Measurements from ENCODE around the gene TLR5.

Gene TLR5

DNA sequence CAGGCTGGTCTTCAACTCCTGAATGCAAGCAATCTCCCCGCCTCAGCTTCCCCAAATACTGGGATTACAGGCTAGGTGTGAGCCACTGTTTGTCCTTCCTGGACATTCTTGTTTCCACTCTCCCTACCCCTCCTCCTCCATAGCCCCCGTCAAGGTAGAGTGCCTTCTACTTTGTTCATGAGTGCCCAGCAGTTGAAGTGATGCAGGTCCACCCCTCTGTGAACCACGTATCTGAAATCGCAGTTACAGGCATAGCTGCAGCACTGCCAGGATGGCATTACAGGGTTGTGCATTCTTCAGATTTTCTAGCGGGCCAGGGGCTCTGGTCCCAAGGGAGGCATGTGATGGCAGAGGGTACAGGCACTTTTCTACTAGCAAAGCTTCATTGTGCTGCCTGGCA lies 7.4 kb upstream of the TLR5 start:
- no peak overlapping the region for H3K9ac ChIP-seq (ENCODE audit: low read length)
- H3K36me3 ChIP-seq (ENCODE audit: low read length), result no peaks in the 10 kb centered on the region
- H3F3A ChIP-seq (ENCODE audit: insufficient read depth), result no peaks in the 10 kb centered on the region
- H3K4me2 ChIP-seq (ENCODE audit: low read depth, low read length, poor library complexity, severe bottlenecking), result no peak overlapping the region
- H3K27me3 ChIP-seq (ENCODE audit: low read length), result no peaks in the 10 kb centered on the region
- TF ChIP-seq EZH2phosphoT487 (conservative IDR thresholded peaks at IDR 0.05; ENCODE audit: low read length), result no peak
- no peak for TF ChIP-seq CTCF (IDR thresholded peaks at IDR 0.05; ENCODE audit: insufficient read depth, low read length, poor library complexity, severe bottlenecking)
- no peak overlapping the region for H3K27ac ChIP-seq (ENCODE audit: low read depth, low read length)
- no peak overlapping the region for H3K4me3 ChIP-seq (ENCODE audit: insufficient read depth, low read length, poor library complexity, severe bottlenecking)
- no peaks in the 10 kb centered on the region for H3K79me2 ChIP-seq (ENCODE audit: insufficient read depth, low read length)
- H3K9me3 ChIP-seq (ENCODE audit: insufficient read depth, low read length), result no peaks in the 10 kb centered on the region
- H4K20me1 ChIP-seq (ENCODE audit: low read depth, low read length), result no peaks in the 10 kb centered on the region
- no peak overlapping the region for H2AFZ ChIP-seq (ENCODE audit: low read depth, low read length, severe bottlenecking)
- H3K9me2 ChIP-seq (replicated peaks; ENCODE audit: insufficient read depth, low read length), result no peaks in the 10 kb centered on the region

GRCh38 chr1:223147873-223148272 lies 4.8 kb upstream of the TLR5 start:
- H3K4me3 ChIP-seq (ENCODE audit: insufficient read depth, low read length, poor library complexity, severe bottlenecking), result no peak overlapping the region
- H3K4me2 ChIP-seq (ENCODE audit: low read depth, low read length, poor library complexity, severe bottlenecking), result no peak overlapping the region
- H3K36me3 ChIP-seq (ENCODE audit: low read length), result no peaks in the 10 kb centered on the region
- H3K9me3 ChIP-seq (ENCODE audit: insufficient read depth, low read length), result no peaks in the 10 kb centered on the region
- H3K9ac ChIP-seq (ENCODE audit: low read length), result no peak overlapping the region
- H3K27ac ChIP-seq (ENCODE audit: low read depth, low read length), result no peak overlapping the region
- no peaks in the 10 kb centered on the region for H3K9me2 ChIP-seq (replicated peaks; ENCODE audit: insufficient read depth, low read length)
- no peak overlapping the region for H2AFZ ChIP-seq (ENCODE audit: low read depth, low read length, severe bottlenecking)
- no peaks in the 10 kb centered on the region for H4K20me1 ChIP-seq (ENCODE audit: low read depth, low read length)
- no peaks in the 10 kb centered on the region for H3K27me3 ChIP-seq (ENCODE audit: low read length)
- TF ChIP-seq CTCF (IDR thresholded peaks at IDR 0.05; ENCODE audit: insufficient read depth, low read length, poor library complexity, severe bottlenecking), result no peak
- TF ChIP-seq EZH2phosphoT487 (conservative IDR thresholded peaks at IDR 0.05; ENCODE audit: low read length), result no peak
- no peaks in the 10 kb centered on the region for H3K79me2 ChIP-seq (ENCODE audit: insufficient read depth, low read length)
- no peaks in the 10 kb centered on the region for H3F3A ChIP-seq (ENCODE audit: insufficient read depth)

DNA sequence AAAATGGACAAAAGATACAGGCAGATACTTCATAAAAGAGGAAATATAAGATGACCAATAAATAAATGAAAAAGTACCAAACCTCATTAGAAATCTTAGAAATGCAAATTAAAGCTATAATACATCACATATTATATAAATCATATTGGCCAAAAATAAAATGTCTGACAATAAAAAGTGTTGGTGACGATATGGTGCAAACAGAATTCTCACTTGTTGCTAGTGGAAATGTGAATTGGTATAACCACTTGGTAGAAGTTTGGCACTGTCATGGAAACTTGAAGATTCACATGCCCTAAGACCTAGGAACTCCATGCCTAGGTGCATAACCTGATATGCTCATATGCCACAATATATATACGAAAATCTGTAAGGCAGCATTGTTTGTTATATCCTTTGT lies 4.4 kb upstream of the TLR5 start:
- Histone ChIP-seq H2AFZ (ENCODE audit: low read depth, low read length, severe bottlenecking) (no peak overlapping the region), H3K36me3 (ENCODE audit: low read length) (no peaks in the 10 kb centered on the region), H3K79me2 (ENCODE audit: insufficient read depth, low read length) (no peaks in the 10 kb centered on the region), H3K4me3 (ENCODE audit: insufficient read depth, low read length, poor library complexity, severe bottlenecking) (no peak overlapping the region), H3K9me3 (ENCODE audit: insufficient read depth, low read length) (no peaks in the 10 kb centered on the region), H3K9me2 (replicated peaks; ENCODE audit: insufficient read depth, low read length) (no peaks in the 10 kb centered on the region), H3K4me2 (ENCODE audit: low read depth, low read length, poor library complexity, severe bottlenecking) (no peak overlapping the region), H4K20me1 (ENCODE audit: low read depth, low read length) (no peaks in the 10 kb centered on the region), H3K27me3 (ENCODE audit: low read length) (no peaks in the 10 kb centered on the region), H3K27ac (ENCODE audit: low read depth, low read length) (no peak overlapping the region), H3F3A (ENCODE audit: insufficient read depth) (no peaks in the 10 kb centered on the region), H3K9ac (ENCODE audit: low read length) (no peak overlapping the region)
- TF ChIP-seq EZH2phosphoT487 (conservative IDR thresholded peaks at IDR 0.05; ENCODE audit: low read length), result no peak
- TF ChIP-seq CTCF (IDR thresholded peaks at IDR 0.05; ENCODE audit: insufficient read depth, low read length, poor library complexity, severe bottlenecking), result no peak

GRCh38 chr1:223146745-223147144 lies 3.7 kb upstream of the TLR5 start:
- no peak overlapping the region for H3K4me3 ChIP-seq (ENCODE audit: insufficient read depth, low read length, poor library complexity, severe bottlenecking)
- no peaks in the 10 kb centered on the region for H3K36me3 ChIP-seq (ENCODE audit: low read length)
- TF ChIP-seq EZH2phosphoT487 (conservative IDR thresholded peaks at IDR 0.05; ENCODE audit: low read length) (no peak), CTCF (IDR thresholded peaks at IDR 0.05; ENCODE audit: insufficient read depth, low read length, poor library complexity, severe bottlenecking) (no peak)
- H3K79me2 ChIP-seq (ENCODE audit: insufficient read depth, low read length), result no peaks in the 10 kb centered on the region
- no peaks in the 10 kb centered on the region for H3K9me2 ChIP-seq (replicated peaks; ENCODE audit: insufficient read depth, low read length)
- no peaks in the 10 kb centered on the region for H4K20me1 ChIP-seq (ENCODE audit: low read depth, low read length)
- H3K27me3 ChIP-seq (ENCODE audit: low read length), result no peaks in the 10 kb centered on the region
- no peak overlapping the region for H3K27ac ChIP-seq (ENCODE audit: low read depth, low read length)
- no peaks in the 10 kb centered on the region for H3F3A ChIP-seq (ENCODE audit: insufficient read depth)
- H2AFZ ChIP-seq (ENCODE audit: low read depth, low read length, severe bottlenecking), result no peak overlapping the region
- no peaks in the 10 kb centered on the region for H3K9me3 ChIP-seq (ENCODE audit: insufficient read depth, low read length)
- no peak overlapping the region for H3K4me2 ChIP-seq (ENCODE audit: low read depth, low read length, poor library complexity, severe bottlenecking)
- H3K9ac ChIP-seq (ENCODE audit: low read length), result no peak overlapping the region

Measured in SU-DHL-6 (cell line).